ENCODE results near the gene DAPK2.

DNA sequence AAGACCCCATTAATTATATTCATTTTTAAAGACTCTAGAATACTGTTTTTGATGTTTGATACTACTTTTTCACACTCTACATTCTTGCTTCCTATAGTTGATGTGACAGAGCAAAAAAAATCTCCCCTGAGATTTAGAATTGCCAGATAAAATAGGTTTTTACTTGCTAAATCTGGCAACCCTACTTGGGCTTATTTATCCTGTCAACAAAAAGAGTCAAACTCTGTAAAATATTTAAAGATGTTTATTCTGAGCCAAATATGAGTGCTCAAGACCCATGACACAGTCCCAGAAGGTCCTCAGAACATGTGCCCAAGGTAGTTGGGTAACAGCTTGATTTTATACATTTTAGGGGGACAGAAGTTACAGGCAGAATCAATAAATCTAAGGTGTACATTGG is 72.3 kb downstream of the DAPK2 start:
- TF ChIP-seq, protein P1, sequence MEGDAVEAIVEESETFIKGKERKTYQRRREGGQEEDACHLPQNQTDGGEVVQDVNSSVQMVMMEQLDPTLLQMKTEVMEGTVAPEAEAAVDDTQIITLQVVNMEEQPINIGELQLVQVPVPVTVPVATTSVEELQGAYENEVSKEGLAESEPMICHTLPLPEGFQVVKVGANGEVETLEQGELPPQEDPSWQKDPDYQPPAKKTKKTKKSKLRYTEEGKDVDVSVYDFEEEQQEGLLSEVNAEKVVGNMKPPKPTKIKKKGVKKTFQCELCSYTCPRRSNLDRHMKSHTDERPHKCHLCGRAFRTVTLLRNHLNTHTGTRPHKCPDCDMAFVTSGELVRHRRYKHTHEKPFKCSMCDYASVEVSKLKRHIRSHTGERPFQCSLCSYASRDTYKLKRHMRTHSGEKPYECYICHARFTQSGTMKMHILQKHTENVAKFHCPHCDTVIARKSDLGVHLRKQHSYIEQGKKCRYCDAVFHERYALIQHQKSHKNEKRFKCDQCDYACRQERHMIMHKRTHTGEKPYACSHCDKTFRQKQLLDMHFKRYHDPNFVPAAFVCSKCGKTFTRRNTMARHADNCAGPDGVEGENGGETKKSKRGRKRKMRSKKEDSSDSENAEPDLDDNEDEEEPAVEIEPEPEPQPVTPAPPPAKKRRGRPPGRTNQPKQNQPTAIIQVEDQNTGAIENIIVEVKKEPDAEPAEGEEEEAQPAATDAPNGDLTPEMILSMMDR (CRISPR knock-in tag; IDR thresholded peaks at IDR 0.05): no peak
- no peak for TF ChIP-seq GLI4 (CRISPR knock-in tag; IDR thresholded peaks at IDR 0.05; ENCODE audit: borderline replicate concordance)
- TF ChIP-seq, protein P2, sequence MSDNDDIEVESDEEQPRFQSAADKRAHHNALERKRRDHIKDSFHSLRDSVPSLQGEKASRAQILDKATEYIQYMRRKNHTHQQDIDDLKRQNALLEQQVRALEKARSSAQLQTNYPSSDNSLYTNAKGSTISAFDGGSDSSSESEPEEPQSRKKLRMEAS (IDR thresholded peaks at IDR 0.05): no peak
- no peak for TF ChIP-seq ZNF766 (CRISPR knock-in tag; IDR thresholded peaks at IDR 0.05; ENCODE audit: borderline replicate concordance)
- no peak for TF ChIP-seq TBL1XR1 (IDR thresholded peaks at IDR 0.05; ENCODE audit: borderline replicate concordance, low read length, partially characterized antibody)
- no peak for TF ChIP-seq HNRNPK (IDR thresholded peaks at IDR 0.05; ENCODE audit: low read depth, low read length, poor library complexity, severe bottlenecking)
- TF ChIP-seq POLR2AphosphoS5 (IDR thresholded peaks at IDR 0.05; ENCODE audit: low read depth, low read length): no peak
- TF ChIP-seq, protein P3, sequence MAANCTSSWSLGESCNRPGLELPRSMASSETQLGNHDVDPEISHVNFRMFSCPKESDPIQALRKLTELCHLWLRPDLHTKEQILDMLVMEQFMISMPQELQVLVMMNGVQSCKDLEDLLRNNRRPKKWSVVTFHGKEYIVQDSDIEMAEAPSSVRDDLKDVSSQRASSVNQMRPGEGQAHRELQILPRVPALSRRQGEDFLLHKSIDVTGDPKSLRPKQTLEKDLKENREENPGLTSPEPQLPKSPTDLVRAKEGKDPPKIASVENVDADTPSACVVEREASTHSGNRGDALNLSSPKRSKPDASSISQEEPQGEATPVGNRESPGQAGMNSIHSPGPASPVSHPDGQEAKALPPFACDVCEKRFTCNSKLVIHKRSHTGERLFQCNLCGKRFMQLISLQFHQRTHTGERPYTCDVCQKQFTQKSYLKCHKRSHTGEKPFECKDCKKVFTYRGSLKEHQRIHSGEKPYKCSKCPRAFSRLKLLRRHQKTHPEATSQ (CRISPR knock-in tag; IDR thresholded peaks at IDR 0.05; ENCODE audit: borderline replicate concordance): no peak
- TF ChIP-seq MAFF (IDR thresholded peaks at IDR 0.05; ENCODE audit: low read depth, low read length): no peak
- no peak for TF ChIP-seq ZNF121 (CRISPR knock-in tag; IDR thresholded peaks at IDR 0.05)
- TF ChIP-seq, protein P4, sequence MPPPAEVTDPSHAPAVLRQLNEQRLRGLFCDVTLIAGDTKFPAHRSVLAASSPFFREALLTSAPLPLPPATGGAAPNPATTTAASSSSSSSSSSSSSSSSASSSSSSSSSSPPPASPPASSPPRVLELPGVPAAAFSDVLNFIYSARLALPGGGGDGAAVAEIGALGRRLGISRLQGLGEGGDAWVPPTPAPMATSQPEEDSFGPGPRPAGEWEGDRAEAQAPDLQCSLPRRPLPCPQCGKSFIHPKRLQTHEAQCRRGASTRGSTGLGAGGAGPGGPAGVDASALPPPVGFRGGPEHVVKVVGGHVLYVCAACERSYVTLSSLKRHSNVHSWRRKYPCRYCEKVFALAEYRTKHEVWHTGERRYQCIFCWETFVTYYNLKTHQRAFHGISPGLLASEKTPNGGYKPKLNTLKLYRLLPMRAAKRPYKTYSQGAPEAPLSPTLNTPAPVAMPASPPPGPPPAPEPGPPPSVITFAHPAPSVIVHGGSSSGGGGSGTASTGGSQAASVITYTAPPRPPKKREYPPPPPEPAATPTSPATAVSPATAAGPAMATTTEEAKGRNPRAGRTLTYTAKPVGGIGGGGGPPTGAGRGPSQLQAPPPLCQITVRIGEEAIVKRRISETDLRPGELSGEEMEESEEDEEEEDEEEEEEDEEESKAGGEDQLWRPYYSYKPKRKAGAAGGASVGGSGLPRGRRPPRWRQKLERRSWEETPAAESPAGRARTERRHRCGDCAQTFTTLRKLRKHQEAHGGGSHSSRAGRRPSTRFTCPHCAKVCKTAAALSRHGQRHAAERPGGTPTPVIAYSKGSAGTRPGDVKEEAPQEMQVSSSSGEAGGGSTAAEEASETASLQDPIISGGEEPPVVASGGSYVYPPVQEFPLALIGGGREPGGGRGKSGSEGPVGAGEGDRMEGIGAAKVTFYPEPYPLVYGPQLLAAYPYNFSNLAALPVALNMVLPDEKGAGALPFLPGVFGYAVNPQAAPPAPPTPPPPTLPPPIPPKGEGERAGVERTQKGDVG (CRISPR knock-in tag; IDR thresholded peaks at IDR 0.05; ENCODE audit: borderline replicate concordance): no peak
- no peak for TF ChIP-seq EP300 (IDR thresholded peaks at IDR 0.05; ENCODE audit: low read depth in 2 of 2, low read length in 2 of 2)
- TF ChIP-seq EP300 (CRISPR knock-in tag; IDR thresholded peaks at IDR 0.05; ENCODE audit: borderline replicate concordance): no peak

All from HepG2 (cell line).